WI38 (cell line): ENCODE results near the gene C16orf89.

Experiments used
- H3K4me3 ChIP-seq: 2 replicates; pipeline ENCODE4 v1.5.1; 2011; ENCODE audit warnings: low read depth, mild to moderate bottlenecking, control low read depth, low read length
- TF ChIP-seq, protein P1 (sequence below): IDR thresholded peaks from 2 replicates; pipeline ENCODE4 v1.5.1; 2012; ENCODE audit warnings: low read depth, mild to moderate bottlenecking, control low read depth, low read length

The C16orf89 gene

DNA sequence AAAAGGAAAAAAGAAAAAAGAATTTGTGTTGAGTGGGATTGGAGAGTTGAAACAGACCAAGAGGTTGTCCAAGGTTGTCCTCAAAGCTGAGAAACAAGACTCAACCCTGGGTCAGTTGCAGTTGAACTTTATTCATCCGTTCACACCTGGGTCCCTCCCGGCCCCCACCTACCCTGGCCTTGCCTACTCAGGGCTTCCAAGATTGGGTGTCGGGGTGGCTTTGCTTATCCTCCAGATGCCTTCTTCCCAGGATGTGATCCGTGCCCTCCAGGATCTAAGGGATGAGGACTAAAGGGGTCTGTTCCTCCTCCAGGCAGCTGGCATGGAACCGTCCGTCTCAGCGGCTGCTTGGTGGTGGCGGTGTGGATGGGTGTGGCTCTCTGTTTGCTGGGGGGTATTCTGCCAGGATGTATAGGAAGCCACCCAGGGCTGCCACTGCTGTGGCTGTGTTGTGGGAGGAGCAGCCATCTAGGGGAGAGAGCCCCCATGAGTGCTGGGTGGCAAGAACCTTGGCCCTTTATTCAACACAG, 21.7 kb downstream of the C16orf89 start:
- no peak overlapping the region for H3K4me3 ChIP-seq
- TF ChIP-seq, protein P1, sequence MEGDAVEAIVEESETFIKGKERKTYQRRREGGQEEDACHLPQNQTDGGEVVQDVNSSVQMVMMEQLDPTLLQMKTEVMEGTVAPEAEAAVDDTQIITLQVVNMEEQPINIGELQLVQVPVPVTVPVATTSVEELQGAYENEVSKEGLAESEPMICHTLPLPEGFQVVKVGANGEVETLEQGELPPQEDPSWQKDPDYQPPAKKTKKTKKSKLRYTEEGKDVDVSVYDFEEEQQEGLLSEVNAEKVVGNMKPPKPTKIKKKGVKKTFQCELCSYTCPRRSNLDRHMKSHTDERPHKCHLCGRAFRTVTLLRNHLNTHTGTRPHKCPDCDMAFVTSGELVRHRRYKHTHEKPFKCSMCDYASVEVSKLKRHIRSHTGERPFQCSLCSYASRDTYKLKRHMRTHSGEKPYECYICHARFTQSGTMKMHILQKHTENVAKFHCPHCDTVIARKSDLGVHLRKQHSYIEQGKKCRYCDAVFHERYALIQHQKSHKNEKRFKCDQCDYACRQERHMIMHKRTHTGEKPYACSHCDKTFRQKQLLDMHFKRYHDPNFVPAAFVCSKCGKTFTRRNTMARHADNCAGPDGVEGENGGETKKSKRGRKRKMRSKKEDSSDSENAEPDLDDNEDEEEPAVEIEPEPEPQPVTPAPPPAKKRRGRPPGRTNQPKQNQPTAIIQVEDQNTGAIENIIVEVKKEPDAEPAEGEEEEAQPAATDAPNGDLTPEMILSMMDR = no peak

DNA sequence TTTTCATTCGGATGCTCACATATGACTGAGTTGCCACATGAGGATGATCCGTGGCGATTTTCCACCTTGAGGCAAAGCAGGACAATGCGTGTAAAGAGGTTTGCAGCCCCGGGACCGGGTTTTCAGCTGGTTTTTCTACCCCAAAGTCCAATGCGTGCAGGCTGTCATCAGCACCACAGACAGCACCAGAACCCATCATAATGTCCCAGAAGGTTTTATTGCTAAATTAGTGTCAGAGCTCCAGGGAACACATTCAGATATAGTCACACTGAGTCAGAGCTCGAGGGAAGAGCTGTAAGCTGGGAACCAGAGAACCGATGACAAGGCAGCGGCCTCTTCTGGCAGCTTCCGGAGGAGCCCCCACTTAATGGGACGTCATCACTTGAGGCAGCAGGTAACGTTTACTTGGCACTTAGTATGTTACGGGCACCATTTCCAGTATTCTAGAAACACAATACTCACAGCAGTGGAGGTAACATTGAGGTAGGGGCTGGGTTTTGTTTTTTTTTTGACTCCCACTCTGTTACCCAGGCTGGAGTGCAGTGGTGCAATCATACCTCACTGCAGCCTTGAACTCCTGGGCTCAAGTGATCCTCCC, 23.1 kb downstream of the C16orf89 start:
- H3K4me3 ChIP-seq = no peak overlapping the region
- TF ChIP-seq, protein P1 = no peak

DNA sequence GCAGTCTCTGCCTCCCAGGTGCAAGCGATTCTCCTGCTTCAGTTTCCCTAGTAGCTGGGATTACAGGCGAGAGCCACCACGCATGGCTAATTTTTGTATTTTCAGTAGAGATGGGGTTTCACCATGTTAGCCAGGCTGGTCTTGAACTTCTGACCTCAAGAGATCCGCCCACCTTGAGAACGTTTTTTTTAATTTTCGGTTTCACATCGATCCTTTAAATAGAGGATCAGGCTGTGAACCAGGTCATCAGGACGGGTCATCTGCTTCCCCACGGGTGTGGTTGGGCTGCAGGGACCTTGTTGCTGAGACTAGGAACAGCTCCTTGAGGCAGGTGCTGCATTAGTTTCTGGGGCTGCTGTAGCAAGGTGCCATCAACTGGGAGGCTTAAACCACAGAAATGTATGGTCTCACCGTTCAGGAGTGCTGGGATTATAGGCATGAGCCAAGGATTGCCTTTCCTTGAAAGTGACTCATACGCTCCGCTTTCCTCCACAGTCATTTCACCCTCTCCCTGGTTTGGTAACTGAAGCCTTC, 24.1 kb downstream of the C16orf89 start:
- H3K4me3 ChIP-seq = no peak overlapping the region

DNA sequence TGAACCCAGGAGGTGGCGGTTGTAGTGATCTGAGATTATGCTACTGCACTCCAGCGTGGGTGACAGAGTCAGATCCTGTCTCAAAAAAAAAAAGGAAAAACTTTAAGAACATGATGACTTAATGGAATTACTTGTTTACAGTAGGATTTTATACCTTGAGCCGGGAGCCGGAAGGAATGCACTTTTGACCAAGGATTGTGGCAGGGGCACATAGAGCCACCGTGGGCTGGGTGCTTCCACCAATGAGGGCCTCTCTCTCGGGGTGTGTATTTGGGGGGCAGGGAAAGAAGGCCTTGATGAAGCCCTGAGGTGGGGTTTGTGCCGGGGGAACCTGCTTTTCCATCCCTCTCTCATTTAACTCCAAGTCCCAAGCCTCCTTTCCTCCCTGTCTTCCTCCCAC, 25.3 kb downstream of the C16orf89 start:
- no peak overlapping the region for H3K4me3 ChIP-seq
- TF ChIP-seq, protein P1 = no peak

More for the DNA sequence above, 24.1 kb downstream of the C16orf89 start:
- TF ChIP-seq, protein P1 = no peak

DNA sequence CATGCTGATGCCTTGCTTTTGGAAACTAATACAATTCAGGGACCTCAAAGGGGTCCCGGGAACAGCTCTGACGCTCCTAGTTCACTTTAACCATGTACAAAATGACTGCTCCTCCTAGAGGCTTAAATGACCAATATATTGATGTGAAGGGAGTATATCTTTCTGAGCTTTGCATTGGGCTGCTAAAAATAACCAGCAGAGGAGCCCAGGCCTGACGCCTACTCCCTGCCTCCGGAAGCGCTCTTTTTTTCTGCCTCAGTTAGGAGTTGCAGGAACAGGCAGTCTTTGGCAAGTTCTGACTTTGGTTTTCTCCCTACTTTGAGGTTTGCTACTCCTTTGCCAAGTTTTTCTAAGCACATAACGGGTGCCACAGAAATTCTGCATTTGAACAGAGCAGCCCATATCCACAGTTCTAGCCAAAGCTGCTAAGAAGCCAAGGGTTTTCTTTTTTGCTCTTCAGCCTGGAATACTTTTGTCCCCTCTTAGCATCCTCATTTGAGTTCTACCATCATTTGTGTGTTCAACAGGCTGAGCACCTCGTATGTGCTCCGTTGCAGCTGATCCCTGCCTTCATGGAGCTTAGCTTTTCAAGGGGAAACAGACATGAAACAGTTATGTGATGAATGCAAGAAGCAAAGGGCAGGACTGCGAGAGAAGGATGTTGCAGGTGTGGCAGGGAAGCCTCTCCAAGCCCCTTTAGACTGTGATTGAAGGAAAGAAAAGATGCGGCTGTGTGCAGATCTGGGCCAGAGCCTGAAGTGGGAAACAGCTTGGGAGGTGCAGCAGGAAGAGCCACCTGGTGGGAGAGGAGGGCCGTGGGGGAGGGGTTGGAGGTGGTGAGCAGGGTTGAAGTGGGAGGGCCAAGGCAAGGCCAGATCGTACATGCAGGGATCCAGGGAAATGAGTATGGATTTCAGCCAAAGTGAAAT, 29.3 kb downstream of the C16orf89 start:
- TF ChIP-seq, protein P1 = no peak
- no peak overlapping the region for H3K4me3 ChIP-seq

DNA sequence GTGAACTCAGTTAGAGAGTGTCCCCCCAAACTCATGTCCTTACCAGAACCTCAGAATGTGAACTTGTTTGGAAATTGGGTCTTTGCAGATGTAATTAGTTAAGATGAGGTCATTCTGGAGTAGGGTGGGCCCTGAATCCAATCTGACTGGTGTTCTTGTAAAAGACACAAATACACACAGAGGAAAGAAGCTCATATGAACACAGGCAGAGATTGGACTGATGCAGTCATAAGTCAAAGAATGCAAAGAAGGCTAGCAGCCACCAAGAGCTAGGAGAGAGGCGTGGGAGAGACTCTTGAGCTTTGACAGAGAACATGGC, 29.9 kb downstream of the C16orf89 start:
- TF ChIP-seq, protein P1 = no peak
- H3K4me3 ChIP-seq = no peak overlapping the region

DNA sequence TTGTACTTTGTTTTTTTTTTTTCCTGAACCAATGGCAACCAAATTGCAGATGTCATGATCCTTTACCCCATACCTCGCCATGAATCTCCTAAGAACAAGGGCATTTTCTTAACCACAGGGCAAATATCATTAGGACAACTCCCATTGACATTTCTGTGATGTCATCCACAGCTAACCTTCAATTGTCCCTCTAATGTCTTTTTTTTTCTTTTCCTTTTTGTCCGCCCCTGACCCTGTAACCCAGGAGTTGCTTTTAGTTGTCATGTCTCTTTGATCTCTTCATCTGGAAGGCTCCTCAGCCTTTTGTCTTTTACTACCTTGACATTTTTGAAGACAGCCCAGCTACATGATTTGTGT, 31.6 kb downstream of the C16orf89 start:
- TF ChIP-seq, protein P1 = no peak
- peak overlapping the region; percentile 76 for H3K4me3 ChIP-seq
